BLaER1 (cell line): ENCODE data around the gene ZBTB2.
"Not testable (repeated sequence)": the region's sequence is repeated elsewhere in the genome, so short reads cannot be mapped to it uniquely, and the experiment has no call there.

Source experiments
- H3K27ac ChIP-seq: shearing (Covaris generic); formaldehyde crosslinking; 2 replicates; pipeline ENCODE4 v1.8.1; 2022
- H3K27me3 ChIP-seq: shearing (Covaris generic); formaldehyde crosslinking; 2 replicates; pipeline ENCODE4 v1.8.1; 2022
- H3K36me3 ChIP-seq: shearing (Covaris generic); formaldehyde crosslinking; 2 replicates; pipeline ENCODE4 v1.8.1; 2022
- H3K4me1 ChIP-seq: shearing (Covaris generic); formaldehyde crosslinking; 2 replicates; pipeline ENCODE4 v1.8.1; 2022
- H3K4me2 ChIP-seq: shearing (Covaris generic); formaldehyde crosslinking; 2 replicates; pipeline ENCODE4 v1.8.1; 2022
- H3K4me3 ChIP-seq: shearing (Covaris generic); formaldehyde crosslinking; 2 replicates; pipeline ENCODE4 v1.8.1; 2022
- H3K9ac ChIP-seq: shearing (Covaris generic); formaldehyde crosslinking; 2 replicates; pipeline ENCODE4 v1.8.1; 2022
- H3K9me3 ChIP-seq: shearing (Covaris generic); formaldehyde crosslinking; 2 replicates; pipeline ENCODE4 v1.8.1; 2022
- H4K20me1 ChIP-seq: shearing (Covaris generic); formaldehyde crosslinking; 2 replicates; pipeline ENCODE4 v1.8.1; 2022
- Cebpa-rat ChIP-seq: shearing (Covaris generic); IDR thresholded peaks from 2 replicates; pipeline ENCODE4 v1.8.1; 2022

Gene ZBTB2

DNA sequence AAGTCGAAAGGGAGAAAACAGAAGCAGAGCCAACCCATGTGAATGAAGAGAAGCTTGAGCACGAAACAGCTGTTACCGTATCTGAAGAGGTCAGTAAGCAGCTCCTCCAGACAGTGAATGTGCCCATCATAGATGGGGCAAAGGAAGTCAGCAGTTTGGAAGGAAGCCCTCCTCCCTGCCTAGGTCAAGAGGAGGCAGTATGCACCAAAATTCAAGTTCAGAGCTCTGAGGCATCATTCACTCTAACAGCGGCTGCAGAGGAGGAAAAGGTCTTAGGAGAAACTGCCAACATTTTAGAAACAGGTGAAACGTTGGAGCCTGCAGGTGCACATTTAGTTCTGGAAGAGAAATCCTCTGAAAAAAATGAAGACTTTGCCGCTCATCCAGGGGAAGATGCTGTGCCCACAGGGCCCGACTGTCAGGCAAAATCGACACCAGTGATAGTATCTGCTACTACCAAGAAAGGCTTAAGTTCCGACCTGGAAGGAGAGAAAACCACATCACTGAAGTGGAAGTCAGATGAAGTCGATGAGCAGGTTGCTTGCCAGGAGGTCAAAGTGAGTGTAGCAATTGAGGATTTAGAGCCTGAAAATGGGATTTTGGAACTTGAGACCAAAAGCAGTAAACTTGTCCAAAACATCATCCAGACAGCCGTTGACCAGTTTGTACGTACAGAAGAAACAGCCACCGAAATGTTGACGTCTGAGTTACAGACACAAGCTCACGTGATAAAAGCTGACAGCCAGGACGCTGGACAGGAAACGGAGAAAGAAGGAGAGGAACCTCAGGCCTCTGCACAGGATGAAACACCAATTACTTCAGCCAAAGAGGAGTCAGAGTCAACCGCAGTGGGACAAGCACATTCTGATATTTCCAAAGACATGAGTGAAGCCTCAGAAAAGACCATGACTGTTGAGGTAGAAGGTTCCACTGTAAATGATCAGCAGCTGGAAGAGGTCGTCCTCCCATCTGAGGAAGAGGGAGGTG lies 38.7 kb downstream of the ZBTB2 start:
- H3K27me3 ChIP-seq = no peaks in the 10 kb centered on the region
- H4K20me1 ChIP-seq = peaks cover 95% of the 10 kb centered on the region
- TF ChIP-seq Cebpa-rat = no peak
- H3K27ac ChIP-seq = no peak overlapping the region
- H3K4me3 ChIP-seq = no peak overlapping the region
- no peak overlapping the region for H3K4me2 ChIP-seq
- no peak overlapping the region for H3K9ac ChIP-seq
- H3K9me3 ChIP-seq = no peaks in the 10 kb centered on the region
- no peaks in the 10 kb centered on the region for H3K4me1 ChIP-seq
- H3K36me3 ChIP-seq = peaks cover 96% of the 10 kb centered on the region

DNA sequence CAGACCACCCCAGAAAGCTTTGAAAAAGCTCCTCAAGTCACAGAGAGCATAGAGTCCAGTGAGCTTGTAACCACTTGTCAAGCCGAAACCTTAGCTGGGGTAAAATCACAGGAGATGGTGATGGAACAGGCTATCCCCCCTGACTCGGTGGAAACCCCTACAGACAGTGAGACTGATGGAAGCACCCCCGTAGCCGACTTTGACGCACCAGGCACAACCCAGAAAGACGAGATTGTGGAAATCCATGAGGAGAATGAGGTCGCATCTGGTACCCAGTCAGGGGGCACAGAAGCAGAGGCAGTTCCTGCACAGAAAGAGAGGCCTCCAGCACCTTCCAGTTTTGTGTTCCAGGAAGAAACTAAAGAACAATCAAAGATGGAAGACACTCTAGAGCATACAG lies 39.6 kb downstream of the ZBTB2 start:
- Histone ChIP-seq H3K4me1 (no peaks in the 10 kb centered on the region), H4K20me1 (peaks cover 98% of the 10 kb centered on the region), H3K27ac (no peak overlapping the region), H3K9me3 (no peaks in the 10 kb centered on the region), H3K9ac (no peak overlapping the region), H3K36me3 (peaks cover 98% of the 10 kb centered on the region), H3K4me3 (no peak overlapping the region), H3K4me2 (no peak overlapping the region), H3K27me3 (no peaks in the 10 kb centered on the region)
- TF ChIP-seq Cebpa-rat = no peak

DNA sequence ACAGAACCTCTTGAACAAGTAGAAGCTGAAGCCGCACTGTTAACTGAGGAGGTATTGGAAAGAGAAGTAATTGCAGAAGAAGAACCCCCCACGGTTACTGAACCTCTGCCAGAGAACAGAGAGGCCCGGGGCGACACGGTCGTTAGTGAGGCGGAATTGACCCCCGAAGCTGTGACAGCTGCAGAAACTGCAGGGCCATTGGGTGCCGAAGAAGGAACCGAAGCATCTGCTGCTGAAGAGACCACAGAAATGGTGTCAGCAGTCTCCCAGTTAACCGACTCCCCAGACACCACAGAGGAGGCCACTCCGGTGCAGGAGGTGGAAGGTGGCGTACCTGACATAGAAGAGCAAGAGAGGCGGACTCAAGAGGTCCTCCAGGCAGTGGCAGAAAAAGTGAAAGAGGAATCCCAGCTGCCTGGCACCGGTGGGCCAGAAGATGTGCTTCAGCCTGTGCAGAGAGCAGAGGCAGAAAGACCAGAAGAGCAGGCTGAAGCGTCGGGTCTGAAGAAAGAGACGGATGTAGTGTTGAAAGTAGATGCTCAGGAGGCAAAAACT lies 40.1 kb downstream of the ZBTB2 start:
- H3K4me1 ChIP-seq = no peaks in the 10 kb centered on the region
- no peak overlapping the region for H3K4me2 ChIP-seq
- H3K4me3 ChIP-seq = no peak overlapping the region
- no peaks in the 10 kb centered on the region for H3K9me3 ChIP-seq
- H3K27ac ChIP-seq = no peak overlapping the region
- peaks cover 98% of the 10 kb centered on the region for H4K20me1 ChIP-seq
- no peak for TF ChIP-seq Cebpa-rat
- peaks cover 98% of the 10 kb centered on the region for H3K36me3 ChIP-seq
- no peaks in the 10 kb centered on the region for H3K27me3 ChIP-seq
- no peak overlapping the region for H3K9ac ChIP-seq

DNA sequence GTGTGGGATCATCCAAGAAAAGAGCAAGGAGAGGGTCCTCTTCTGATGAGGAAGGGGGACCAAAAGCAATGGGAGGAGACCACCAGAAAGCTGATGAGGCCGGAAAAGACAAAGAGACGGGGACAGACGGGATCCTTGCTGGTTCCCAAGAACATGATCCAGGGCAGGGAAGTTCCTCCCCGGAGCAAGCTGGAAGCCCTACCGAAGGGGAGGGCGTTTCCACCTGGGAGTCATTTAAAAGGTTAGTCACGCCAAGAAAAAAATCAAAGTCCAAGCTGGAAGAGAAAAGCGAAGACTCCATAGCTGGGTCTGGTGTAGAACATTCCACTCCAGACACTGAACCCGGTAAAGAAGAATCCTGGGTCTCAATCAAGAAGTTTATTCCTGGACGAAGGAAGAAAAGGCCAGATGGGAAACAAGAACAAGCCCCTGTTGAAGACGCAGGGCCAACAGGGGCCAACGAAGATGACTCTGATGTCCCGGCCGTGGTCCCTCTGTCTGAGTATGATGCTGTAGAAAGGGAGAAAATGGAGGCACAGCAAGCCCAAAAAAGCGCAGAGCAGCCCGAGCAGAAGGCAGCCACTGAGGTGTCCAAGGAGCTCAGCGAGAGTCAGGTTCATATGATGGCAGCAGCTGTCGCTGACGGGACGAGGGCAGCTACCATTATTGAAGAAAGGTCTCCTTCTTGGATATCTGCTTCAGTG lies 40.8 kb downstream of the ZBTB2 start:
- H3K36me3 ChIP-seq = peaks cover 94% of the 10 kb centered on the region
- H3K27ac ChIP-seq = no peak overlapping the region
- no peak overlapping the region for H3K4me2 ChIP-seq
- H4K20me1 ChIP-seq = peaks cover 98% of the 10 kb centered on the region
- no peaks in the 10 kb centered on the region for H3K9me3 ChIP-seq
- no peaks in the 10 kb centered on the region for H3K4me1 ChIP-seq
- TF ChIP-seq Cebpa-rat = no peak
- no peak overlapping the region for H3K4me3 ChIP-seq
- H3K9ac ChIP-seq = no peak overlapping the region
- H3K27me3 ChIP-seq = no peaks in the 10 kb centered on the region

DNA sequence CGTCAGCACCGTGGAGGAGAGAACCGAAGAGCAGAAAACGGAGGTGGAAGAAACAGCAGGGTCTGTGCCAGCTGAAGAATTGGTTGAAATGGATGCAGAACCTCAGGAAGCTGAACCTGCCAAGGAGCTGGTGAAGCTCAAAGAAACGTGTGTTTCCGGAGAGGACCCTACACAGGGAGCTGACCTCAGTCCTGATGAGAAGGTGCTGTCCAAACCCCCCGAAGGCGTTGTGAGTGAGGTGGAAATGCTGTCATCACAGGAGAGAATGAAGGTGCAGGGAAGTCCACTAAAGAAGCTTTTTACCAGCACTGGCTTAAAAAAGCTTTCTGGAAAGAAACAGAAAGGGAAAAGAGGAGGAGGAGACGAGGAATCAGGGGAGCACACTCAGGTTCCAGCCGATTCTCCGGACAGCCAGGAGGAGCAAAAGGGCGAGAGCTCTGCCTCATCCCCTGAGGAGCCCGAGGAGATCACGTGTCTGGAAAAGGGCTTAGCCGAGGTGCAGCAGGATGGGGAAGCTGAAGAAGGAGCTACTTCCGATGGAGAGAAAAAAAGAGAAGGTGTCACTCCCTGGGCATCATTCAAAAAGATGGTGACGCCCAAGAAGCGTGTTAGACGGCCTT lies 41.6 kb downstream of the ZBTB2 start:
- no peaks in the 10 kb centered on the region for H3K27me3 ChIP-seq
- TF ChIP-seq Cebpa-rat = no peak
- peaks cover 86% of the 10 kb centered on the region for H3K36me3 ChIP-seq
- H3K27ac ChIP-seq = no peak overlapping the region
- no peak overlapping the region for H3K9ac ChIP-seq
- H3K9me3 ChIP-seq = no peaks in the 10 kb centered on the region
- H3K4me2 ChIP-seq = no peak overlapping the region
- peaks cover 98% of the 10 kb centered on the region for H4K20me1 ChIP-seq
- H3K4me1 ChIP-seq = no peaks in the 10 kb centered on the region
- no peak overlapping the region for H3K4me3 ChIP-seq

DNA sequence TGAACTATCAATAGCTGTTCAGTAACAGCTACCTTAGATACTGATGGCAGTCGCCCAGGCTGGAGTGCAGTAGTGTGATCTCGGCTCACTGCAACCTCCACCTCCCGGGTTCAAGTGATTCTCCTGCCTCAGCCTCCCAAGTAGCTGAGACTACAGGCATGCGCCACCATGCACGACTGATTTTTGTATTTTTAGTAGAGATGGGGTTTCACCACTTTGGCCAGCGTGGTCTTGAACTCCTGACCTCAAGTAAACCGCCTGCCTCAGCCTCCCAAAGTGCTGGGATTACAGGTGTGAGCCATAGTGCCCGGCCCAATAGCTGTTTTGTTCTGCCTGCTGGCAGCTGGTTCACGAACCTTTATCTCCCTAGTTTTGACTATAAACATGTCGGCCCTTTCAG lies 48.6 kb downstream of the ZBTB2 start:
- not testable (repeated sequence) for H3K9ac ChIP-seq, H3K27me3 ChIP-seq, H3K4me3 ChIP-seq, H3K9me3 ChIP-seq, H3K4me2 ChIP-seq, H3K27ac ChIP-seq
- Histone ChIP-seq H3K36me3 (peaks cover 84% of the 10 kb centered on the region), H4K20me1 (peaks cover 100% of the 10 kb centered on the region), H3K4me1 (peaks cover 26% of the 10 kb centered on the region; the same call in 1 of the 2 replicates)

DNA sequence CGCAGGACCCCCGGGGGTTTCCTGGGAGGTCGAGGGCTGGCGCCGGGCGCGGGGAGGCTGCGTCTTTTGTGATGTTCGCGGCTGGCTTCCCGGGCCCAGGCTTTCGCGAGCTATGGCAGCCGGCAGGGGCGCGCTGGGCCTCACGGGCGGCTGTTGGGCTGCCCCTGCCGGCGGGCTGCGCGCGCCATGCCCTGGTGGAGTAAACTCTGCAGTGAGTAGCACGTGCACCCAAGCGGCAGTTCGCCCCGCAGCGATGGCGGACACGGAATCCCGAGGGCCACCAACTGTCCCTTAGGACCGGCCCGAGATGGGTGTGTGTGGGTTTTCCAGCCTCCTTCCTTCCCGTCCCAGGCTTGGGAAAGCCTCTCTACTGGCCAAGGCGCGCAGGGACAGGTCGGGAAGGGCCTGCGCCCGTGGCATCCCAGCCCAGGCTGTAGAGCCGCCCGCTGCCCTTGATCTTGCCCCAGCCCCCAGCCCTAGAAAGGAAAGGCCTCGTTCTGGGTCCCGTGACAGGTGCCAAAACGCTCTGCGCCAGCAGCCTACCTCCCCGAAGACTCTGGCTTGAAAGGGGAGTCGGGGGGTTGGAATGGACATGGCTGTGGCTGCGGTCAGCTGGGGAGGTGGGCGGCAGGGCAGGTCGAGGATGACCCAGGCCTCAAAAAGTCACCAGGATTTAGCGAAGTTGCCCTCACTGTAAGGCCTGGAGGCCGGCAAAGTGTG lies 49.7 kb downstream of the ZBTB2 start:
- peaks cover 100% of the 10 kb centered on the region for H4K20me1 ChIP-seq
- H3K27ac ChIP-seq = no peak overlapping the region
- H3K4me3 ChIP-seq = no peak overlapping the region

DNA sequence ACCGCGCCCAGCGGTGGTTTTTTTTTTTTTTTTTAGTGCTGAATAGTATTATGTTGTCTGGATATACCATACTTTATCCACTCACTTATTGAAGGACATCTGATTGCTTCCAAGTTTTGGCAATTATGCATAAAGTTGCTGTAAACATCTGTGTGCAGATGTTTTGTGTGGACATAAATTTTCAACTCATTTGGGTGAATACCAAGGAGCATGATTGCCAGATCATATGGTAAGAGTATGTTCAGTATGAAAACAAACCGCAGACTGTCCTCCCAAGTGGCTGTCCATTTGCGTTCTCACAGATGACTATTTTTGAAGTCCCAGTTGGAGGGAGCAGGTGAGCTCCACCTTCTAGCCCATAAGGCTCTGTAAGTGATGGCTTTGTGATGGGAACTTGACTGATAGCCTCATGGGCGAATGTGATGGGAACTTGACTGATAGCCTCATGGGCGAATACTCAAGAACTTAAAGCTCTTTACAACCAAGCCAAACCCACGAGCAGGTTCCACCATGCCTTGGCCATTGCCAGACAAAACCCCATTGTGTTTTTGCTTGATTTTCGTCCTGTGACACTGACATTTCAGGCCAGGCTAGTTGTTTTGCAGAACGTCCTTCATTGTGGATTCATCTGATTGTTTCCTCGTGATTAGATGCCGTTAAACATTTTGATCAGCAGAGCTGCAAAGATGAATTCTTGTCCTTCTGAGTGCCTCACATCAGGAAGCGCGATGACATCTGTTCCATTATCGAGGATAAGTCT lies 51.0 kb downstream of the ZBTB2 start:
- Histone ChIP-seq H3K27me3 (no peaks in the 10 kb centered on the region), H3K9me3 (no peaks in the 10 kb centered on the region), H3K4me2 (no peak overlapping the region), H3K9ac (no peak overlapping the region), H3K4me1 (peaks cover 31% of the 10 kb centered on the region), H3K36me3 (peaks cover 90% of the 10 kb centered on the region), H3K4me3 (no peak overlapping the region), H3K27ac (no peak overlapping the region), H4K20me1 (peaks cover 100% of the 10 kb centered on the region)
- no peak for TF ChIP-seq Cebpa-rat

More for the DNA sequence above, 49.7 kb downstream of the ZBTB2 start:
- no peaks in the 10 kb centered on the region for H3K27me3 ChIP-seq
- no peak overlapping the region for H3K9ac ChIP-seq
- no peak for TF ChIP-seq Cebpa-rat
- H3K4me1 ChIP-seq = peaks cover 26% of the 10 kb centered on the region; the same call in 1 of the 2 replicates
- H3K9me3 ChIP-seq = no peaks in the 10 kb centered on the region
- H3K36me3 ChIP-seq = peaks cover 84% of the 10 kb centered on the region
- no peak overlapping the region for H3K4me2 ChIP-seq
